CD14-positive monocyte (primary cell): ENCODE results near the gene KLRF1. TPM values are rescaled to one million over a fixed set of nuclear protein-coding genes. Genes with fewer than 3 reads are reported as not detected.
A peak's percentile ranks its signal among the peaks of the same experiment; 100 is the strongest.

ENCODE experiments used
- DNase-seq, 3 donors: peaks; one replicate each; pipeline ENCODE4 v3.0.0-alpha.2; 2011 to 2022
- H2AFZ ChIP-seq: 2 replicates; pipeline ENCODE4 v1.6.0; 2012; ENCODE audit warnings: mild to moderate bottlenecking, low read depth, low read length, inconsistent platforms; ENCODE audit not compliant: insufficient read depth, poor library complexity, severe bottlenecking
- H3K27ac ChIP-seq, 2 donors: 1 replicate in 1 of 2; 2 replicates in 1 of 2; pipeline ENCODE4 v1.5.1; 2012 to 2013; ENCODE audit warnings: low read length in 2 of 2, control low read depth in 1 of 2, inconsistent platforms in 1 of 2, low read depth in 1 of 2, mild to moderate bottlenecking in 1 of 2
- H3K27me3 ChIP-seq, 2 donors: one replicate each; pipeline versions ENCODE4 v1.6.0 to v1.6.1; 2011 to 2013; ENCODE audit warnings: low read length in 2 of 2; ENCODE audit not compliant: control insufficient read depth in 2 of 2, insufficient read depth in 2 of 2
- H3K36me3 ChIP-seq, 2 donors: replicated peaks in 1 of 2; 1 replicate in 1 of 2; 2 replicates in 1 of 2; pipeline versions ENCODE4 v1.5.1 to v1.6.1; 2012 to 2013; ENCODE audit warnings: low read length in 2 of 2, control low read depth in 1 of 2, inconsistent platforms in 1 of 2, mild to moderate bottlenecking in 1 of 2; ENCODE audit not compliant: insufficient read depth in 2 of 2, control insufficient read depth in 1 of 2
- H3K4me1 ChIP-seq, 2 donors: 1 replicate in 1 of 2; 2 replicates in 1 of 2; pipeline versions ENCODE4 v1.5.1 to v1.6.1; 2012 to 2013; ENCODE audit warnings: low read length in 2 of 2, control low read depth in 1 of 2, inconsistent platforms in 1 of 2, mild to moderate bottlenecking in 1 of 2, moderate library complexity in 1 of 2; ENCODE audit not compliant: insufficient read depth in 2 of 2, control insufficient read depth in 1 of 2
- H3K4me2 ChIP-seq: replicated peaks from 2 replicates; pipeline ENCODE3; 2012; ENCODE audit warnings: low read length, moderate library complexity, mild to moderate bottlenecking; ENCODE audit not compliant: poor library complexity, severe bottlenecking; ENCODE audit errors: extremely low read depth
- H3K4me3 ChIP-seq, 3 experiments: fragments of 200-600 bp in 1 of 3; sonication (generic) in 1 of 3; replicated peaks in 1 of 3; 1 replicate in 2 of 3; 2 replicates in 1 of 3; pipeline ENCODE4 v1.5.1; 2011 to 2013; ENCODE audit warnings: low read length in 3 of 3, mild to moderate bottlenecking in 3 of 3, control low read depth in 2 of 3, low read depth in 2 of 3, inconsistent platforms in 1 of 3, moderate library complexity in 1 of 3
- H3K79me2 ChIP-seq: 2 replicates; pipeline ENCODE4 v1.6.0; 2012; ENCODE audit warnings: mild to moderate bottlenecking, control low read depth, inconsistent platforms, low read length, moderate library complexity; ENCODE audit not compliant: insufficient read depth
- H3K9ac ChIP-seq: 2 replicates; pipeline ENCODE4 v1.6.0; 2017; ENCODE audit warnings: low read length, mild to moderate bottlenecking; ENCODE audit not compliant: insufficient read depth, poor library complexity, severe bottlenecking
- H3K9me3 ChIP-seq, 2 donors: replicated peaks in 1 of 2; 1 replicate in 1 of 2; 2 replicates in 1 of 2; pipeline versions ENCODE4 v1.5.1 to v1.6.1; 2012 to 2013; ENCODE audit warnings: low read length in 2 of 2, control low read depth in 1 of 2; ENCODE audit not compliant: control insufficient read depth in 1 of 2, insufficient read depth in 1 of 2
- H4K20me1 ChIP-seq: 2 replicates; pipeline ENCODE4 v1.6.0; 2012; ENCODE audit warnings: mild to moderate bottlenecking, low read length, control low read depth, moderate library complexity; ENCODE audit not compliant: insufficient read depth
- H3K27ac Mint-ChIP-seq, 7 donors: one replicate each; pipeline ENCODE4 v1.8.0; 2020; ENCODE audit warnings: mild to moderate bottlenecking in 7 of 7, mixed read lengths in 7 of 7, moderate library complexity in 6 of 7, inconsistent platforms in 2 of 7
- H3K27me3 Mint-ChIP-seq, 3 donors: one replicate each; pipeline ENCODE4 v1.8.0; 2021 to 2022; ENCODE audit warnings: low read depth in 3 of 3, mild to moderate bottlenecking in 3 of 3, mixed read lengths in 3 of 3, moderate library complexity in 3 of 3, inconsistent platforms in 1 of 3
- H3K36me3 Mint-ChIP-seq, 2 donors: one replicate each; pipeline ENCODE4 v1.8.0; 2020; ENCODE audit warnings: mixed read lengths in 2 of 2, inconsistent platforms in 1 of 2, mild to moderate bottlenecking in 1 of 2
- H3K4me1 Mint-ChIP-seq: one replicate; pipeline ENCODE4 v1.8.0; 2020; ENCODE audit warnings: mild to moderate bottlenecking, mixed read lengths
- H3K4me3 Mint-ChIP-seq, 2 donors: one replicate each; pipeline ENCODE4 v1.8.0; 2020; ENCODE audit warnings: mild to moderate bottlenecking in 2 of 2, mixed read lengths in 2 of 2, moderate library complexity in 1 of 2
- H3K9me3 Mint-ChIP-seq, 7 donors: one replicate each; pipeline ENCODE4 v1.8.0; 2020 to 2022; ENCODE audit warnings: mixed read lengths in 7 of 7, mild to moderate bottlenecking in 6 of 7, moderate library complexity in 6 of 7, inconsistent platforms in 2 of 7
- WGBS: methylation state at CpG from one replicate; pipeline ENCODE4 v1.1.5; 2013; ENCODE audit warnings: missing lambda C conversion rate; ENCODE audit not compliant: insufficient coverage; 5-methylcytosine and 5-hydroxymethylcytosine counted together
- intact Hi-C, 2 donors: fragments of 100-400 bp; cut with micrococcal nuclease; formaldehyde crosslinking; loops; one replicate each; pipeline versions ENCODE4 v1.15.0 to v1.15.1; 2023
- polyA plus RNA-seq, 3 donors: library from polyadenylated mRNA; depleted of rRNA in 1 of 3; unstranded in 2 of 3; stranded (reverse) in 1 of 3; fragments of 300-500 nt in 2 of 3; fragments of >200 nt in 1 of 3; fragmentation: Illumina TruSeq in 2 of 3; gene quantifications; 1 replicate in 2 of 3; 2 replicates in 1 of 3; pipeline ENCODE4 v1.2.3, GENCODE V29; 2012 to 2021
- TF ChIP-seq, protein P1 (sequence below): fragments of 200-600 bp; IDR thresholded peaks from one replicate; pipeline ENCODE4 v1.8.0; 2022; ENCODE audit warnings: antibody characterized with exemption, mild to moderate bottlenecking

The KLRF1 gene
- polyA plus RNA-seq, 3 donors = 0.45 to 2.2 (median 1.0) TPM

DNA sequence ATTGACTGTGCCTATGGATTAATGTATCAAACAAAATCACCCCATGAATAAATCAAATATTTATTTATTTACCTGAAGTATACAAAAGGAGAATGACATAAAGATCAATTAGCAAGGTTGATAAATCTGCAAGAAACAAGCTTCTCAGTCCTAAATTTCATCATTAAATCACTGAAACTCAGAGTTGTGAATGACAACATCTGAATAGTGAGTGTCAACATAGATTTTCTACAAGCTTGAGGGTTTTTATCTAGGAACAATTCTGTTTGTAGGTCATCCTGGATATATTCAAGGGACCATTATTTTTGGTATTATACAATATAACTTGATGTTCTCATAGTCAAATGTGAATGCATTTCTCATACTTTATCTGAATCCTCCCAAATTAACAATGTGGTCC lies 17.4 kb upstream of the KLRF1 start:
- H3K27me3 ChIP-seq = no peaks in the 10 kb centered on the region
- H3K4me3 ChIP-seq = peak overlapping the region in 1 of 3 experiments; percentile 60
- H3K9me3 ChIP-seq = no peaks in the 10 kb centered on the region
- no peak for DNase-seq
- H3K36me3 ChIP-seq = no peaks in the 10 kb centered on the region
- H4K20me1 ChIP-seq = no peaks in the 10 kb centered on the region
- H3K27ac ChIP-seq = peak overlapping the region in 1 of 2 donors; percentile 64
- H3K27ac Mint-ChIP-seq = peak overlapping the region in 6 of 7 donors; percentile 32 to 92 (median 74)
- no peaks in the 10 kb centered on the region for H3K9me3 Mint-ChIP-seq
- no peak overlapping the region for H3K4me3 Mint-ChIP-seq
- H3K27me3 Mint-ChIP-seq = peaks cover 0 to 3% (median 0%) of the 10 kb centered on the region in 3 donors
- no peak overlapping the region for H3K9ac ChIP-seq
- peak overlapping the region; percentile 65 for H3K4me2 ChIP-seq
- H3K79me2 ChIP-seq = no peaks in the 10 kb centered on the region
- no peaks in the 10 kb centered on the region for H3K36me3 Mint-ChIP-seq
- intact Hi-C loops = loop anchor here (5.0 to 10.0 kb wide), 3 partner anchors 58 to 335 kb away; no protein-coding TSS in a partner anchor
- H3K4me1 Mint-ChIP-seq = peaks cover 42% of the 10 kb centered on the region
- peaks cover 32 to 43% of the 10 kb centered on the region in 2 donors for H3K4me1 ChIP-seq
- H2AFZ ChIP-seq = no peak overlapping the region
- TF ChIP-seq, protein P1, sequence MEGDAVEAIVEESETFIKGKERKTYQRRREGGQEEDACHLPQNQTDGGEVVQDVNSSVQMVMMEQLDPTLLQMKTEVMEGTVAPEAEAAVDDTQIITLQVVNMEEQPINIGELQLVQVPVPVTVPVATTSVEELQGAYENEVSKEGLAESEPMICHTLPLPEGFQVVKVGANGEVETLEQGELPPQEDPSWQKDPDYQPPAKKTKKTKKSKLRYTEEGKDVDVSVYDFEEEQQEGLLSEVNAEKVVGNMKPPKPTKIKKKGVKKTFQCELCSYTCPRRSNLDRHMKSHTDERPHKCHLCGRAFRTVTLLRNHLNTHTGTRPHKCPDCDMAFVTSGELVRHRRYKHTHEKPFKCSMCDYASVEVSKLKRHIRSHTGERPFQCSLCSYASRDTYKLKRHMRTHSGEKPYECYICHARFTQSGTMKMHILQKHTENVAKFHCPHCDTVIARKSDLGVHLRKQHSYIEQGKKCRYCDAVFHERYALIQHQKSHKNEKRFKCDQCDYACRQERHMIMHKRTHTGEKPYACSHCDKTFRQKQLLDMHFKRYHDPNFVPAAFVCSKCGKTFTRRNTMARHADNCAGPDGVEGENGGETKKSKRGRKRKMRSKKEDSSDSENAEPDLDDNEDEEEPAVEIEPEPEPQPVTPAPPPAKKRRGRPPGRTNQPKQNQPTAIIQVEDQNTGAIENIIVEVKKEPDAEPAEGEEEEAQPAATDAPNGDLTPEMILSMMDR = no peak

GRCh38 chr12:9810671-9811070 lies 16.6 kb upstream of the KLRF1 start:
- Mint-ChIP-seq H3K4me1 (peaks cover 42% of the 10 kb centered on the region), H3K27ac (peak overlapping the region; percentile 70 to 92 (median 87)), H3K4me3 (peak overlapping the region in 1 of 2 donors; percentile 80), H3K27me3 (peaks cover 0 to 3% (median 0%) of the 10 kb centered on the region in 3 donors), H3K9me3 (no peaks in the 10 kb centered on the region), H3K36me3 (no peaks in the 10 kb centered on the region)
- no CpG with 5 or more reads among the region's 2 CpGs for WGBS
- H3K27me3 ChIP-seq = no peaks in the 10 kb centered on the region
- intact Hi-C loops = loop anchor here (5.0 to 10.0 kb wide), 3 partner anchors 58 to 334 kb away; no protein-coding TSS in a partner anchor
- H3K9ac ChIP-seq = no peak overlapping the region
- no peaks in the 10 kb centered on the region for H3K9me3 ChIP-seq
- peak overlapping the region in 1 of 2 donors; percentile 64 for H3K27ac ChIP-seq
- peak; percentile 60 to 87 (median 82) for DNase-seq
- H3K4me1 ChIP-seq = peaks cover 32 to 43% of the 10 kb centered on the region in 2 donors
- H4K20me1 ChIP-seq = no peaks in the 10 kb centered on the region
- peak overlapping the region; percentile 65 for H3K4me2 ChIP-seq
- H2AFZ ChIP-seq = no peak overlapping the region
- H3K4me3 ChIP-seq = peak overlapping the region in 1 of 3 experiments; percentile 60
- H3K79me2 ChIP-seq = no peaks in the 10 kb centered on the region
- TF ChIP-seq, protein P1 = no peak
- no peaks in the 10 kb centered on the region for H3K36me3 ChIP-seq
